H9 (cell line): ENCODE data around the gene MAD1L1. TPM values are rescaled to one million over a fixed set of nuclear protein-coding genes. Genes with fewer than 3 reads are reported as not detected.

Experiments used
- DNase-seq: peaks from one replicate; pipeline ENCODE4 v3.0.0-alpha.2; 2017
- H2AFZ ChIP-seq: one replicate; pipeline ENCODE4 v1.6.1; 2013; ENCODE audit warnings: mild to moderate bottlenecking, low read length, control low read depth, moderate library complexity
- H2AK5ac ChIP-seq: 2 replicates; pipeline ENCODE4 v1.6.1; 2013; ENCODE audit warnings: low read length, control low read depth, mixed read lengths; ENCODE audit not compliant: insufficient read length
- H2BK120ac ChIP-seq: one replicate; pipeline ENCODE4 v1.6.1; 2013; ENCODE audit warnings: low read depth, mild to moderate bottlenecking, low read length, control low read depth, inconsistent platforms; ENCODE audit not compliant: poor library complexity, severe bottlenecking
- H2BK12ac ChIP-seq: 2 replicates; pipeline ENCODE4 v1.6.1; 2013; ENCODE audit warnings: low read length, control low read depth, mixed read lengths, low read depth; ENCODE audit not compliant: insufficient read length
- H2BK15ac ChIP-seq: 2 replicates; pipeline ENCODE4 v1.6.1; 2013; ENCODE audit warnings: low read depth, low read length, control low read depth
- H2BK20ac ChIP-seq: one replicate; pipeline ENCODE4 v1.6.1; 2013; ENCODE audit warnings: low read depth, mild to moderate bottlenecking, low read length, control low read depth, inconsistent platforms; ENCODE audit not compliant: poor library complexity, severe bottlenecking
- H2BK5ac ChIP-seq: 2 replicates; pipeline ENCODE4 v1.6.1; 2013; ENCODE audit warnings: low read length, control low read depth, mixed read lengths; ENCODE audit not compliant: insufficient read length
- H3K14ac ChIP-seq: 2 replicates; pipeline ENCODE4 v1.6.1; 2013; ENCODE audit warnings: low read length, control low read depth; ENCODE audit not compliant: insufficient read depth
- H3K18ac ChIP-seq: 2 replicates; pipeline ENCODE4 v1.6.1; 2013; ENCODE audit warnings: low read depth, mild to moderate bottlenecking, mixed read lengths, low read length, control low read depth; ENCODE audit not compliant: insufficient read length
- H3K23ac ChIP-seq: 2 replicates; pipeline ENCODE4 v1.6.1; 2013; ENCODE audit warnings: low read length, control low read depth, mixed read lengths, low read depth; ENCODE audit not compliant: insufficient read length
- H3K23me2 ChIP-seq: 2 replicates; pipeline ENCODE4 v1.6.1; 2013; ENCODE audit warnings: low read depth, mild to moderate bottlenecking, mixed read lengths, low read length, control low read depth; ENCODE audit not compliant: insufficient read length, poor library complexity, severe bottlenecking
- H3K27ac ChIP-seq: 2 replicates; pipeline ENCODE4 v1.5.1; 2013; ENCODE audit warnings: low read length, control low read depth, mixed read lengths, low read depth; ENCODE audit not compliant: insufficient read length
- H3K27me3 ChIP-seq: 2 replicates; pipeline ENCODE4 v1.6.1; 2013; ENCODE audit warnings: low read length, control low read depth, inconsistent platforms; ENCODE audit not compliant: insufficient read depth
- H3K4ac ChIP-seq: 2 replicates; pipeline ENCODE4 v1.6.1; 2013; ENCODE audit warnings: low read depth, mild to moderate bottlenecking, control low read depth, inconsistent platforms, low read length, moderate library complexity
- H3K4me1 ChIP-seq: 2 replicates; pipeline ENCODE4 v1.6.1; 2013; ENCODE audit warnings: low read length, control low read depth, inconsistent platforms; ENCODE audit not compliant: insufficient read depth
- H3K4me2 ChIP-seq: 2 replicates; pipeline ENCODE4 v1.6.1; 2013; ENCODE audit warnings: low read length, control low read depth, mixed read lengths; ENCODE audit not compliant: insufficient read length, insufficient read depth
- H3K56ac ChIP-seq: 2 replicates; pipeline ENCODE4 v1.6.1; 2013; ENCODE audit warnings: low read depth, mild to moderate bottlenecking, mixed read lengths, low read length, control low read depth; ENCODE audit not compliant: insufficient read length
- H3K79me1 ChIP-seq: 2 replicates; pipeline ENCODE4 v1.6.1; 2013; ENCODE audit warnings: low read depth, mild to moderate bottlenecking, moderate library complexity, low read length, control low read depth, inconsistent platforms; ENCODE audit not compliant: insufficient read depth, poor library complexity, severe bottlenecking
- H3K79me2 ChIP-seq: 2 replicates; pipeline ENCODE4 v1.6.1; 2013; ENCODE audit warnings: low read length, control low read depth, inconsistent platforms; ENCODE audit not compliant: insufficient read depth
- H3K9ac ChIP-seq: 2 replicates; pipeline ENCODE4 v1.6.1; 2013; ENCODE audit warnings: low read length, control low read depth, mixed read lengths; ENCODE audit not compliant: insufficient read length; ENCODE audit errors: extremely low read depth
- H3K9me3 ChIP-seq: one replicate; pipeline ENCODE4 v1.6.1; 2013; ENCODE audit warnings: low read depth, low read length, inconsistent platforms; ENCODE audit not compliant: control insufficient read depth
- H3T11ph ChIP-seq: one replicate; pipeline ENCODE4 v1.6.1; 2013; ENCODE audit warnings: mild to moderate bottlenecking, low read length, control low read depth, inconsistent platforms
- H4K20me1 ChIP-seq: one replicate; pipeline ENCODE4 v1.6.1; 2013; ENCODE audit not compliant: control insufficient read depth, insufficient read length, insufficient read depth
- H4K5ac ChIP-seq: 2 replicates; pipeline ENCODE4 v1.6.1; 2013; ENCODE audit warnings: low read depth, mild to moderate bottlenecking, mixed read lengths, low read length, control low read depth; ENCODE audit not compliant: insufficient read length
- H4K8ac ChIP-seq: replicated peaks from 2 replicates; pipeline ENCODE4 v1.6.1; 2013; ENCODE audit warnings: low read length, control low read depth, mixed read lengths, low read depth; ENCODE audit not compliant: insufficient read length
- H4K91ac ChIP-seq: 2 replicates; pipeline ENCODE4 v1.6.1; 2013; ENCODE audit warnings: low read depth, mild to moderate bottlenecking, moderate library complexity, mixed read lengths, low read length, control low read depth; ENCODE audit not compliant: insufficient read length
- H3K27ac Mint-ChIP-seq, 3 experiments: 2 replicates in 2 of 3; 3 replicates in 1 of 3; pipeline ENCODE4 v1.8.0; 2020 to 2021; ENCODE audit warnings: mixed read lengths in 3 of 3, mild to moderate bottlenecking in 1 of 3, moderate library complexity in 1 of 3
- H3K27me3 Mint-ChIP-seq: 2 replicates; pipeline ENCODE4 v1.8.0; 2021; ENCODE audit warnings: low read depth, mild to moderate bottlenecking, moderate library complexity, mixed read lengths
- H3K36me3 Mint-ChIP-seq, 3 experiments: 2 replicates in 2 of 3; 3 replicates in 1 of 3; pipeline ENCODE4 v1.8.0; 2020 to 2021; ENCODE audit warnings: low read depth in 3 of 3, mixed read lengths in 3 of 3; ENCODE audit not compliant: insufficient read depth in 1 of 3
- H3K4me1 Mint-ChIP-seq, 2 experiments: 2 replicates each; pipeline ENCODE4 v1.8.0; 2020; ENCODE audit warnings: mixed read lengths in 2 of 2
- H3K4me3 Mint-ChIP-seq, 2 experiments: 2 replicates in 1 of 2; 3 replicates in 1 of 2; pipeline ENCODE4 v1.8.0; 2020 to 2021; ENCODE audit warnings: mild to moderate bottlenecking in 2 of 2, mixed read lengths in 2 of 2, moderate library complexity in 1 of 2
- H3K9me3 Mint-ChIP-seq, 2 experiments: 2 replicates in 1 of 2; 3 replicates in 1 of 2; pipeline ENCODE4 v1.8.0; 2020; ENCODE audit warnings: mild to moderate bottlenecking in 2 of 2, mixed read lengths in 2 of 2, moderate library complexity in 1 of 2
- WGBS: extraction: QIAGEN DNeasy Blood & Tissue Kit; methylation state at CpG from one replicate; pipeline ENCODE4 v1.1.7; 2013; ENCODE audit warnings: missing lambda C conversion rate, low lambda C conversion rate, mixed read lengths; ENCODE audit not compliant: insufficient read length; ENCODE audit errors: extremely low coverage; 5-methylcytosine and 5-hydroxymethylcytosine counted together
- total RNA-seq: library from RNA; stranded (reverse); gene quantifications from 2 replicates; pipeline ENCODE4 v1.2.1, GENCODE V29; 2021
- TF ChIP-seq, protein P1 (sequence below): fragments of 200-600 bp; sonication (generic); conservative IDR thresholded peaks from 3 replicates; pipeline ENCODE4 v1.8.0; 2021; ENCODE audit warnings: antibody characterized with exemption, mild to moderate bottlenecking

Gene MAD1L1
- total RNA-seq, 1 experiment from 2014 or later: 39.0 TPM

DNA sequence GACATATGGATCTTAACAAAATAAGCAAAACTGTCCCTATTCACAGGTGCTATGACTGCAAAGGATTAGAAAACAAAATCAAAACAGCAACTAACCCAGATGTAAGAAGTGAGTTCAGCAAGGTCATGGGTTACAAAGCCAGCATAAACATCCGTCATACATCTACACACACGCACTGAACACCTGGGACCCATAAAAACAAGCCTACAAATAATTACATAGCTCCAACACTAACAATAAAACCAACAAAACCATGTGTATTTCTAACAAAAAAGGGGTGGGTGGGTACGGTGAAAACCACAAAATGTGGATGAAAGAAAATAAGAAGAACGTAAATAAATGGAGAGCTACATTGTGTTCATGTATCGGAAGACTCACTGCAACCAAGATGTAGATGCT, 305.8 kb downstream of the MAD1L1 start:
- H3K18ac ChIP-seq: no peak overlapping the region
- no peak overlapping the region for H2BK15ac ChIP-seq
- H3K79me2 ChIP-seq: no peaks in the 10 kb centered on the region
- H3K27me3 Mint-ChIP-seq: no peaks in the 10 kb centered on the region; the same call in 1 of the 2 replicates
- no peak overlapping the region for H2BK120ac ChIP-seq
- no peak overlapping the region for H2BK12ac ChIP-seq
- no peak overlapping the region for H4K5ac ChIP-seq
- H3K9me3 Mint-ChIP-seq: peaks cover 4 to 9% of the 10 kb centered on the region in 2 experiments; a peak in 3 of 5 replicates
- no peaks in the 10 kb centered on the region for H3K4me1 Mint-ChIP-seq
- no peaks in the 10 kb centered on the region for H3K27me3 ChIP-seq
- no peak overlapping the region for H2AK5ac ChIP-seq
- H2AFZ ChIP-seq: no peak overlapping the region
- no peak overlapping the region for H3T11ph ChIP-seq
- H3K9me3 ChIP-seq: no peaks in the 10 kb centered on the region
- H3K56ac ChIP-seq: no peak overlapping the region
- TF ChIP-seq, protein P1, sequence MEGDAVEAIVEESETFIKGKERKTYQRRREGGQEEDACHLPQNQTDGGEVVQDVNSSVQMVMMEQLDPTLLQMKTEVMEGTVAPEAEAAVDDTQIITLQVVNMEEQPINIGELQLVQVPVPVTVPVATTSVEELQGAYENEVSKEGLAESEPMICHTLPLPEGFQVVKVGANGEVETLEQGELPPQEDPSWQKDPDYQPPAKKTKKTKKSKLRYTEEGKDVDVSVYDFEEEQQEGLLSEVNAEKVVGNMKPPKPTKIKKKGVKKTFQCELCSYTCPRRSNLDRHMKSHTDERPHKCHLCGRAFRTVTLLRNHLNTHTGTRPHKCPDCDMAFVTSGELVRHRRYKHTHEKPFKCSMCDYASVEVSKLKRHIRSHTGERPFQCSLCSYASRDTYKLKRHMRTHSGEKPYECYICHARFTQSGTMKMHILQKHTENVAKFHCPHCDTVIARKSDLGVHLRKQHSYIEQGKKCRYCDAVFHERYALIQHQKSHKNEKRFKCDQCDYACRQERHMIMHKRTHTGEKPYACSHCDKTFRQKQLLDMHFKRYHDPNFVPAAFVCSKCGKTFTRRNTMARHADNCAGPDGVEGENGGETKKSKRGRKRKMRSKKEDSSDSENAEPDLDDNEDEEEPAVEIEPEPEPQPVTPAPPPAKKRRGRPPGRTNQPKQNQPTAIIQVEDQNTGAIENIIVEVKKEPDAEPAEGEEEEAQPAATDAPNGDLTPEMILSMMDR: no peak
- H3K23me2 ChIP-seq: no peaks in the 10 kb centered on the region
- no peak overlapping the region for H3K14ac ChIP-seq
- no peak overlapping the region for H3K4me2 ChIP-seq
- H2BK5ac ChIP-seq: no peak overlapping the region
- no peak for DNase-seq
- H3K4me1 ChIP-seq: no peaks in the 10 kb centered on the region
- no peak overlapping the region for H3K27ac Mint-ChIP-seq
- H3K27ac ChIP-seq: no peak overlapping the region
- H4K20me1 ChIP-seq: no peaks in the 10 kb centered on the region
- no peaks in the 10 kb centered on the region for H3K79me1 ChIP-seq
- WGBS: no CpG with 5 or more reads among the region's 5 CpGs
- H4K8ac ChIP-seq: no peak overlapping the region
- H3K4ac ChIP-seq: no peak overlapping the region
- no peak overlapping the region for H2BK20ac ChIP-seq
- H4K91ac ChIP-seq: no peak overlapping the region
- H3K9ac ChIP-seq: no peak overlapping the region
- H3K36me3 Mint-ChIP-seq: peaks cover 2 to 9% (median 7%) of the 10 kb centered on the region in 3 experiments; a peak in 5 of 7 replicates
- no peak overlapping the region for H3K4me3 Mint-ChIP-seq
- H3K23ac ChIP-seq: no peak overlapping the region
